Kidney epithelial cell (primary cell): Measurements from ENCODE around the gene SLC26A4. TPM values are rescaled to one million over a fixed set of nuclear protein-coding genes. Genes with fewer than 3 reads are reported as not detected.

Experiments
- DNase-seq: peaks from one replicate; pipeline ENCODE4 v3.0.0-alpha.2; 2010; ENCODE audit warnings: low read depth
- H3K27me3 ChIP-seq: 2 replicates; pipeline ENCODE4 v1.6.0; 2011; ENCODE audit warnings: low read length; ENCODE audit not compliant: control insufficient read depth, insufficient read depth
- H3K36me3 ChIP-seq: 2 replicates; pipeline ENCODE4 v1.5.1; 2011; ENCODE audit warnings: low read length; ENCODE audit not compliant: control insufficient read depth, insufficient read depth
- H3K4me3 ChIP-seq: 2 replicates; pipeline ENCODE4 v1.5.1; 2011; ENCODE audit warnings: low read depth, mild to moderate bottlenecking, control low read depth, low read length
- CTCF ChIP-seq: IDR thresholded peaks from 2 replicates; pipeline ENCODE4 v1.5.1; 2011; ENCODE audit warnings: mild to moderate bottlenecking, moderate library complexity, low read length, control low read depth, inconsistent platforms; ENCODE audit not compliant: insufficient read depth, poor library complexity, severe bottlenecking
- total RNA-seq: library from RNA; depleted of rRNA; stranded (reverse); fragments of >200 nt; gene quantifications from 2 replicates; pipeline ENCODE4 v1.2.3, GENCODE V29; 2015

The SLC26A4 gene
- total RNA-seq, 1 donor from 2014 or later = 0.25 TPM

- H3K27me3 ChIP-seq = no peaks in the 10 kb centered on the region
- TF ChIP-seq CTCF = no peak
- DNase-seq = no peak
These were observed 30.0 kb downstream of the SLC26A4 start for GRCh38 chr7:107690611-107691010.

GRCh38 chr7:107691716-107692115 is 31.1 kb downstream of the SLC26A4 start:
- no peak for DNase-seq
- H3K36me3 ChIP-seq = no peaks in the 10 kb centered on the region
- H3K4me3 ChIP-seq = no peak overlapping the region
- no peak for TF ChIP-seq CTCF
- H3K27me3 ChIP-seq = no peaks in the 10 kb centered on the region

More at GRCh38 chr7:107690611-107691010, 30.0 kb downstream of the SLC26A4 start:
- Histone ChIP-seq H3K4me3 (no peak overlapping the region), H3K36me3 (no peaks in the 10 kb centered on the region)

- Histone ChIP-seq H3K27me3 (no peaks in the 10 kb centered on the region), H3K4me3 (no peak overlapping the region), H3K36me3 (no peaks in the 10 kb centered on the region)
- TF ChIP-seq CTCF = no peak
- DNase-seq = no peak
These were observed 31.9 kb downstream of the SLC26A4 start for GRCh38 chr7:107692501-107692900.

- no peaks in the 10 kb centered on the region for H3K27me3 ChIP-seq
- no peak for TF ChIP-seq CTCF
- H3K4me3 ChIP-seq = no peak overlapping the region
- no peak for DNase-seq
- H3K36me3 ChIP-seq = no peaks in the 10 kb centered on the region
These were observed 32.8 kb downstream of the SLC26A4 start for GRCh38 chr7:107693396-107693795.

- DNase-seq = no peak
- Histone ChIP-seq H3K36me3 (no peaks in the 10 kb centered on the region), H3K27me3 (no peaks in the 10 kb centered on the region), H3K4me3 (no peak overlapping the region)
- TF ChIP-seq CTCF = no peak
These were observed 33.8 kb downstream of the SLC26A4 start for GRCh38 chr7:107694386-107694785.

GRCh38 chr7:107696330-107696946 is 35.8 kb downstream of the SLC26A4 start:
- no peaks in the 10 kb centered on the region for H3K27me3 ChIP-seq
- no peak for TF ChIP-seq CTCF
- DNase-seq = no peak
- no peaks in the 10 kb centered on the region for H3K36me3 ChIP-seq
- no peak overlapping the region for H3K4me3 ChIP-seq
